ELR (cell line): ENCODE results near the gene LRRC74B.
A peak's percentile ranks its signal among the peaks of the same experiment; 100 is the strongest.
"Not testable (repeated sequence)": the region's sequence is repeated elsewhere in the genome, so short reads cannot be mapped to it uniquely, and the experiment has no call there.

ENCODE experiments used
- DNase-seq: peaks from one replicate; pipeline ENCODE4 v3.0.0-alpha.2; 2015; ENCODE audit warnings: low read depth

LRRC74B gene

DNA sequence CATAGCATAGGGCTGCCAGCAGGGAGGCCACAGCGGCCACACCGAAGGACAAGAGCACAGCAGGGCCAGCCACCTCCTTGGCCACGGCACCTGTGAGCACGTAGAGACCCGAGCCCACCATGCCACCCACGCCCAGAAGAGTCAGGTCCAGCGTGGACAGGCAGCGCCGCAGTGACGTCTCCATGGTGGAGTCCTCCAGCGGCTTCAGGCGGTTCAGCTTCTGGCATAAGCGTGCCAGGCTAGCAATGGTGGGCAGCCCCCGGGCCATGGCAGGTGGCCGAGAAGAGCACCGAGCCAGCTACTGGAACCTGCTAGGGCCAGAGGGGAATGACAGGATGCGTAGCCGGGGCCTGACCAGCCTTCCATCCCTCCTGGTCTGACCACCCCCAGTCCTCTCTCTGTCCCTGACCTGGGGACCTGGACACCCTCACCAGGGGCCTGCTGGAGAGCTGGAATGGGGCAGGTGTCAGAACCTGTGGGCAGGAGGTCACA lies 14.2 kb upstream of the LRRC74B start:
- DNase-seq: no peak

DNA sequence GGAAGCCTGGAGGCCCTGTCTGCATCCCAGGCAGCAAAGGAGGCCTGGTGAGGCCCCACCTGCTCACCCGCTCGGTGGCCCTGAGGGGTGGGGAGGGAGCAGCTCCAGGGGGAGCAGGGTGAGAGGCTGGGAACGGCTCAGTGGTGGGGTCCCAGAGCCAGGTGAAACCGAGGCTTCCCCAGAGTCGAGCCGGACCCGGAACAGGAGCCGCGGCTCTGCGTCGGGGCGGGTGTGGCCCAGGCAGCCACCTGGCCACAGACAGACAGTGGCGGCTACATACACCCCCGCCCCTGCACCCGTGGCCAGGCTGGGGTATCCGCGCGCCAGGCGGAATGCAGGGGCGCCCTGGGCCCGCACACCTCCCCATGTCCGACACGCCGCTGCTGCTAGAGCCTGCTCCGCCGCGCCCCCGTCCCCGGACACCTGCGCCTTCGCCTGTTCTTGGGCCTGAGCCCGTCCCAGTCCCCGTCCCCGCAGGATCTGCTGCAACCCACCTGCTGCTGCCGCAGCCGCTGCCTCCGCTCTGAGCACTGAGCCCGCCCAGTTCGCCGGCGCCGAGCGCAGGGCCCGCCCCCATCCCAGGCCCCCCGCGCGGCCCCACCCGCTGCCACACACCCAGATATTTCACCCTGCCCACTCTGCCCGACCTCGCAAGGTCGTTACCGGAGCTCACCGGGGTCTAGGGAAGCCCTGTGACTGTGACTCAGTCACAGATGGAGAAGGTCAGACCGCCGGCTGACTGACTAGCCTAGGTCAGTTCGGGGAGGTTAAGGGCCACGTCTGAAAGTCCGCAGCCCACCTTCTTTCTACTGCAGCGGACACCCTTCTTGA lies 13.5 kb upstream of the LRRC74B start, which contains the start of gene SLC7A4:
SLC7A4 (minus strand) TSS at position 525 of the 831 bp plus-strand sequence. CDS start 749 bp downstream, outside the sequence.
- DNase-seq: no peak

DNA sequence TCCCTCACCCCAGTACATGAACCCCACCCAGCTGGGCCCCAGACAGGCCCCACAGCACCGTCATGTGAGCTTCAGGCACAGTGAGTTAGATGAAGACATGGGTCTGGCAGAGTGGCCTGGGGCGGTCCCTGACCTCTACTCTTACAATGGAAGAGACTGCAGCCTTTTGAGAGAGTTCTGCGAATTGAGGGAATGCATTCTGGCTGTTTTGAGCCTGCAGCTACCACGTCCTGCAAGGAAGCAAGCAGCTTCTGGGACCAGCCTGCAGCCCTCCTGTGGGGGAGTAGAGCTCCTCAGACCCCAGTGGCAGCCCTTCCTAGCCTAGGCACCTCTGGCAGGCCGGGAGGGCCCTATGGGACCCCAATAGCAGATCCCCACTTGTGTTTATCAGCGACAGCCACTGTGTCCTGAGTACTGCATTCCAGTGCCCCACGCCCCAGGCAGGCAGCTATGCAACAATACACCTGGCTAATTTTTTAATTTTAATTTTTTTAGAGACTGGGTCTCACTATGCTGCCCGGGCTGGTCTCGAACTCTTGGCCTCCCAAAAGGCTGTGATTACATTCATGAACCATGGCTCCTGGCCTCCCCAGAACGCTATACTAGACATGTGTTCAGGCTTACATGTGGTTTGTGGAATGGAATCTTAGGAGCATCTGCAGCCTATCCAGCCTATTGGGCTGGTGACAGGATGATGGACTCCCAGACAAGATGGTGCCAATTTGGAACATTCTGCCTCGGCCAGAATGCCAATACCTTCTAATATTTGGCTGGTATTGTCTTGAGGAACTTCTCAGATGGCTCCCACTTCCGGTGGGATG lies 12.7 kb upstream of the LRRC74B start:
- DNase-seq: no peak

DNA sequence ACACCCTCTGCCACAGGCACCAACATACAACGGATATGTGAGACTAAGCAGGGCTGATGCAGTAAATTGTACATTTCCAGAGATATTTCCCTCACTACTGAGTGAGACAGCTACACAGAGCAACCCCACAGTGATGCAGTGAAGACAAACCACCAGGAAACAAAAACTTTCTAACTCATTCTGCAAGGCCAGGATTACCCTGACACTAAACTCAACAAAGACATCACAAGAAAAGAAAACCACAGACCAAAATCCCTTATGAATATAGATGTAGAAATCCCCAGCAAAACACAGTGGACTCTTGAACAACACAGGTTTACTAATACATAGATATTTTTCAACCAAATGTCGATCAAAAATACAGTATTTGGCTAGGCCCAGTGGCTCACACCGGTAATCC lies 11.9 kb upstream of the LRRC74B start:
- DNase-seq: no peak

DNA sequence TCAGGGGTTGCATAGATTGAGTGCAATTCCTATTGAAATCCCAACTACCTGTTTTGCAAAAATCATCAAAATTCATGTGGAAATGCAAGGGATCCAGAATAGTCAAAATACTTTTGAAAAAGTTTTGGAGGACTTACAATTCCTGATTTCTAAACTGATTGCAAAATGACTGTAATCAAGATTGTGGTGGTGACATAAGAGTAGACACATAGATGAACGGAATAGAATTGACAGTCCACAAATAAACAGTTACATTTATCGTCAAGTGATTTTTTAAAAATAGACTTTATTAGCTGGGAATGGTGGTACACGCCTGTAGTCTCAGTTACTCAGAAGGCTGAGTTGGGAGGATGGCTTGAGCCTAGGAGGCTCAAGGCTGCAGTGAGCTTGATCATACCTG lies 10.8 kb upstream of the LRRC74B start:
- no peak for DNase-seq

DNA sequence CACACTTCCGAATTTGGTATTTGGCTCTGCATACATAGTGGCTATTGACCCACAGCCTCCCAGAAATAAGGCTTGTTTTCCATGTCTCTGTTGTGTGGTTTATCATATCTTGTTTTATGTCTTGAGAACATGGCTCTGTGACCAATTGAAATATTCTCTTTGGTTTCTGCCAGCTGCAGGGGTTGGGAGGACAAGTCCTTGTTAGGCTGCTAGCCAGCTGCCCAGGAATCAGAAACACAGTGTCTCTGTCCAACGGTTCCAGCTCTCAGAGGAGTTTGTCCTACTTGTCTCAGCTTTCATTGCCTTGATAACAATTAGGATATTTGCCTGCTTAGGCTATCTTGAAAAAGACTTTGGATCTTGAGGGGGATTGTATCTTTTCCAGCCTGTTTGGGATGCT lies 7.3 kb upstream of the LRRC74B start:
- no peak for DNase-seq

DNA sequence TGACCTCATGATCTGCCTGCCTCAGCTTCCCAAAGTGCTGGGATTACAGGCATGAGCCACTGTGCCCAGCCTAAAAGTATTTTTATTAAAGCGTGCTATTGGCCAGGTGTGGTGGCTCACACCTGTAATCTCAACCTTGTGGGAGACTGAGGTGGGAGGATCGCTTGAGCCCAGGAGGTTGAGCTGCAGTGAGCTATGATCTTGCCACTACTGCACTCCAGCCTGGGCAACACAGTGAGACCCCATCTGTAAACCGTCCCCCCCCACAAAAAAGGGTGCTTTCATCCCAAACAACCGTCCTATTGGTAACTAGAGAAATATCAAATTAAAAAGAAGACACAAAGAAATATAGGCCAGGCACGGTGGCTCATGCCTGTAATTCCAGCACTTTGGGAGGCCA lies 6.6 kb upstream of the LRRC74B start:
- DNase-seq: not testable (repeated sequence)

DNA sequence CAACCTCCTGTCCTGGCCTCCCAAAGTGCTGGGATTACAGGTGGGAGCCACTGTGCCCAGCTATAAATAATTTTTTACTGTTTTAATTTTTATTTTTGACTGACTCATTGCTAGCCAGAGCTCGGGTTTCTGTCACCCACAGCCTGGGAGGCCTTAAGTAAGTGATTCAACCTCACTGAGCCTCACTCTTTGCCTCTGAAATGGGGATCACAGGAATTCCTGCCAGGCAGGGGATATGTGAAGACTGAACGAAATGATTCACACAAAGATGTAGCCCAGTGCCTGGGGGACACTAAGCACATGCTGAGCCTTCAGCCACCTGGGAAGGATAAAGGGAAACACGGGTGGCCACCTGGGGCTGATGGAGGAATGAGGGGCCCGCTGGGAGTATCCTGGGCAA lies 3.8 kb upstream of the LRRC74B start:
- DNase-seq: peak; percentile 87

DNA sequence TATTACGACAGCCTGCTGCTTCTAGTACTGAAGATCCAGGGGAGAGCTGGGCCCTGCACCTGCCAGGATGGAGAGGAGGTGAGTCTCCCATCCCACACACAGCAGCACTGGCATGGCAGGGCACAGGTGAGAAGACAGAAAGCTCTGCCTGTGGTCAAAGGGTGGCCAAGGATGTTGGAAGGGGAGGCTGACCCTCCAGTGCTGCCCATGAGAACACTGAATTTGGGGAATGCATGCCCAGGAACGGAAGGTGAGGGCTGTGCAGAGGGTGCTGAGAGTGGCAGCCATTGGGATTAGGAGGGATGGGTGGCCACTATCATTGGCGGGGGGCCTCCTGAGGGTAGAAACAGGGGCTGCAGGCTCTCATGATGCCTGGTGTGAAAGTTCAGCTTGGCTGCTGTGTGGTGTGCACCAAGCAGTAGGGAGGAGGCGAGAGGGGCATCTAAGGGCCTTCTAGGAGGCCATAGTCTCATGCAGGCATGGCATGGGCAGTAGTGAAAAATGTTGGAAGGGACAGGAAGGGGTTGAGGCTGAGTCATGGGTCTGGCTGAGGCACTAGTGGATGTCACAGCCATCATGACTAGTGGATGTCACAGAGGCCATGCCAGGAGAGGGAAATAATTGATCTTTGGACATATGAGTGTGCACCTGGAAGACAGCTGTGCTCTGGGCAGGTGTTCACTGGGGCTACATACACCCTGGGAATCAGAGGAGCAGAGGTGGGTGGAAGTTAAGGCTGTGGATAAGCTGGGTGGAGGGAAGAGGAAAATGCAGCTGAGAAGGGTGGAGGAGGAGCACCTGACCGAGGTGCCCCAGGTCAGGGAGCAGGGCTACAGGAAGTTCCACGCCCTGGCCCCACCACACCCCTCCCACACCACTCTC lies 2.5 kb upstream of the LRRC74B start:
- DNase-seq: peak; percentile 35

DNA sequence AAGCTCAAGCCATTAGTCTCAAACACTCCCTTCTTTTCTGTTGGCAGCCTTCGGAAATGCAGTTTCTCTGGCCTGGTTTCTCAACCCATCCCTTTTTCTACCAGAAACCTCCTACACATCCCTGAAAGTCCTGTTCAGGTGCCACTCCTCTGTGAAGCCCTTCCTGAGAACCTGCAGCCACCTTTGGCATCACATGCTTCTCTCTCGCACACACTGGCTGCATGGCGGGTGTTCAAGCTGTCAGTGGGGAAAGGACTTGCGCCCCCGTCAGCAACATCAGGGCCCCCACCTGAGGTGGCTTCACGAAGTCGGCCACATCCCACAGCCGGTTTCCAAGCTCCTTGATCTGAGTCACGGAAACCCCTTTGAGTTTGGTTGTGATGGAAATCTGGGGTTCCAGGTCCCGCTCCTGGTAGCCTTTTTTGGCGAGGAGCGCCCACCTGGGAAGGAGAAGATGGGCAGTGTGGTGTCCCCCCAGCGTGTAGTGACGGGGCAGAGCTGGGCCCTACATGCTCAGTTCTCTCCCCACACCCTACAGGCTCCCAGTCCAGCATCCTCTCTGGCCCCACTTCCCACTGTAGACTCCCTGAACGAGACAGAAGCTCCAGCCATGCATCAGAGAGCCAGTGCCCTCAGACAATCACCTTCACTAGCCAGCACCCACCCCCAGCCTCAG lies 1.7 kb upstream of the LRRC74B start:
- no peak for DNase-seq

DNA sequence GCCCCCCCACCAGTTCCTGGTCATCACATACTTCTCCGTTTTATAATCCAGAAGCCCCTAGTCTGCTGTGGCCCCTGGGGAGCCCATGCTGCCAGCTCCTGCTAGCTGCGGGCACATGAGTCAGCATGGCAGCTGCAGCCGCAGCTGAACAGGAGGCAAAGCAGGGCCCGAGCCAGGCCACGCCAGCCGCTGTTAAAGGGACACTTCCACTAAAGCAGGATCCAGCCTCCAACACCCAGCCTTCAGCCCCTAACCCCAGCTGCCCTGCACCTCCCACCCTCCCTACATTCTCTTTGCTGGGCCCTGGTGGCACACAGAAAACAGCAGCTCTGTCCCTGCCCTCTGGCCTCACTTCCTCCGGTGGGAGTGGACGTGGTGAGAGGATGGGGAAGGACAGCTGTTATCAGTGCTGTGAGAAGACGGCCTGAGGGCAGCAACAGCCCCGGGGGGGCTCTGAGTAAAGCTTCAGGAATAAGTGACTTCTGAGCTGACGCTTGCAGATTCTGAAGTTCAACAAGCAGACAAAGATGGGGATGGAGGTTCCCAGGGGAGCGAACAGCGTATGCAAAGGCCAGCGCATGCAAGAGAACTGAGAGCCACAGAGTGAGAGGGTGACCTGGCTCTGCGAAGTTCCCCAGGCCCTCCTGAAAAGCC lies 688 bp upstream of the LRRC74B start:
- DNase-seq: peak; percentile 76

DNA sequence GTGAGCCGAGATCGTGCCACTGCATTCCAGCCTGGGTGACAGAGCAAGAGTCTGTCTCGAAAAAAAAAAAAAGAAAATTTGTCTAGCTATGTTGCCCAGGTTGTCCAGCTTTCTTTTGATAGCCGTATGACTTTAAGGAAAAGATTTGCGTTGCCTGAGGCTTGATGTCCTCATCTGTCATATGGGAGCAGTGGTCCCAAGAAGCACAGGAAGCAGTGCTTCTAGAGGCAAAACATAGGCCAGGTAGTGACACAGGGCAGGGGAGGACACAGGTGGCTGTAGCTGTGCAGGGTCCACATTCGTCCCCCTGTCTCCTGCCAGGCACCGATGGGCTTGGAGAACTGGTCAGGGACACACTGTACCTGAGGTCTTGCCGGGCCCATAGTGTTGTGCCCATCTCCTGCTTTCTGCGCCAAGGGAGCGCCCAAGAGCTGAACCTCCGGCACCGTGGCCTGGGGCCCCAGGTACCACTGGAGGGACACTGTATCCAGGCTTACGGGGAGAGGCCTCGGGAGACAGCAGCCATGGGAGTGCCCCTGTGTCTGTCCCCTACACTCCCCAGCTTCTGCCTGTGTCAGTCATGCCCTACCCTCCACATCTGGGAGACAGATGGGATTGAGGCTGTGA lies 1.4 kb downstream of the LRRC74B start:
- DNase-seq: no peak

DNA sequence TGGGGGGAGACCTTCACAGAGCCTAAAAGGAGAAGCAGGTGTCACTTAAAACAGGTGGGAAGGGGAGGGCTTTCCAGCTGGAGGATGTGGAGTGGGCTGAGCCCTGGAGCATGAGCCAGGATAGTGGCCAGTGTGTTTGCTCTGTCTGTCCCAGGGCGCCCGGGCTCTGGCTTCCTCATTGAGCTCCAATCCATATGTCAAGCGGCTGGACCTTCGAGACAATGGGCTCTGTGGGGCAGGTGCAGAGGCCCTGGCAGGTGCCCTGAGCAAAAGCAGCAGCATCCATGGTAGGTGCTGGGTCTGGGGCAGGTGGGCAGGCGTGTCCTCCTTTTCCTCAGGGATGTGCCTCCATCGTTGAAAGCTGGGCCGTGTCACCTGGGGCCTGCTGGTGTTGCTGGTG lies 2.0 kb downstream of the LRRC74B start:
- DNase-seq: no peak

DNA sequence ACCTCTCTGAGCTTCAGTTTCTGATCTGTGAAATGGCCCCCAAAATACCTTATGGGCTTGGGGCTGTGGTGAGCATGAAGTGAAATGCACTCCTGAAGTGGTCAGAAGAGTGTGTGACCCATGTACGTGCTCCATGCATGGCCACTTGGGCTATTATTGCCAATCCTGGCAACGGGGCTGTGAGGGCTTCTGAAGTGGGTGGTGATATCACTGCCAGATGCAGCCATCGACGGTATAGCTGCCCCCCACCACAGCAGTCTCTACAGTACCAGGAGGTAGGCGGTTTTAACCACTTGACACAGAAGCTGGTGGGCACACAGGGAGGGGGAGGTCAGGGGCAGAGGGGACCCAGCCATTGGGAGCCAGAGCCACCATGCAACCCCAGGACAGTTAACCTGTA lies 2.7 kb downstream of the LRRC74B start:
- DNase-seq: not testable (repeated sequence)

DNA sequence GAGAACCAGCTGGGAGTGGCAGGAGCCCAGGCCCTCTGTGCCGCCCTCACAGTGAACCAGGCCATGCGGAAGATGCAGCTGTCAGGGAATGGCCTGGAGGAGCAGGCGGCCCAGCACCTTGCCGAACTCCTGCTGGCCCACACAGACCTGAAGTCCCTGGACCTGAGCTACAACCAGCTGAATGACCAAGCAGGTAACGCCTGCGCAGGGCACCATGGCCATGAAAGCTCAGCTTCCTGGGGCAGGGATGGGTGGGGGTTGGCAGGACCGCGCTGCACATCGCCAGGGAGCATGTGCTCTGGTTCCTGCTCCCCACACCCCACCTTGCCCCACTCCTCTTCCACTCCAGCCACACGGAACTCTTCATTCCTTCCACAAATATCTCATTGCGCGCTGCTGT lies 3.2 kb downstream of the LRRC74B start:
- not testable (repeated sequence) for DNase-seq

DNA sequence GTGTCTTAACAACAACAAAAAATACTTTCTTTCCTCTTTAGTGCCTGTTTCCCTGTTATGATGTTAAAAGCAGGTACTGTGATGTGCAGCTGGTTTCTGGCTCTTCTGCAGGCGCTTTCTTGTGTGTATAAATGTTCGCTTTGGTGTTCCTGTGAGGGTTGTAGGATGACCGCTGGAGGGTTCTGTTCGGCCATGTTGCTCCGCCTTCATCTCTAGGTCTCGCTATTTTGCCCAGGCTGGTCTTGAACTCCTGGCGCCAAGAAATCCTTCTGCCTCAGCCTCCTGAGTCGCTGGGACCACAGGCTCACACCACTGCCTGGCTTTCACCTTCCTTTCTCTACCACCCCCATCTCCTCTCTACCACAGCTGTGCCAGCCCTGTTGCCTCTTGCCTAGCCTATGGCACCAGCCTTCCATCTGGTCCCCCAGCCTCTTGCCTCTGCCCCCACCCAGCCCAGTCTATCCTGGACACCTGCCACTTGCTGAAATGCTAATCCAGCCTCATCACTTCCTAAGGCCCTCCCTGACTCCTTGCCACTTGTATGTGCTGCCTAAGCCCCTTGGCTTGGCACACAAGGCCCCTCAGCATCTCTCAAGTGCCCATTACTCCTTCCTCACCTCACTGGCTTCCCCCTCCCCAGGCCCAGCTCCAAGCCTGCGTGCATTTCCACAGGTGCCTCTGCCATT lies 5.5 kb downstream of the LRRC74B start:
- DNase-seq: no peak

DNA sequence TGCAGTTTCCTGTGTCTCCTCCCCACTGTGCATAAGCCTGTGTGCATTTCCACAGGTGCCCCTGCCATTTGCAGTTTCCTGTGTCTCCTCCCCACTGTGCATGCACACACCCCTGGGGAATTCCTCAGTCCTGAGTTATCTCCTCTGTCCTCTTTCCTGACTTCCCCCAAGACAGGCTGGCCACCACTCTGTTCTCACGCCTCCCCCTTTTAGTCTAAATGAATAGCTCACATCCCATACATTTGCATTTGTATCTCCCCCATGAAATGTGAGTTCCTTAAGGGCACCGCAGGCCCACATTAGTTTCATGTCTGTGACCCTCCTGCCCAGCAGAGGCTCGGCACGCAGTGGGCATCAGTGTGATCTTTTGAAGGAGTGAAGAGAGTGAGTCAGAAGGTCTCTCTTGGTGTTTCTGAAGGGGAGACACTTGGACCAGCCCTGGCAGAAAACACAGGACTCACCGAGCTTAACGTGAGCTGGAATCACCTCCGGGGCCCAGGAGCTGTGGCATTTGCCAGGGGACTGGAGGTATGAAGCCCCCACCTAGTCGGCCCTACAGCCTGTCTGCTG lies 6.2 kb downstream of the LRRC74B start:
- DNase-seq: peak; percentile 62

DNA sequence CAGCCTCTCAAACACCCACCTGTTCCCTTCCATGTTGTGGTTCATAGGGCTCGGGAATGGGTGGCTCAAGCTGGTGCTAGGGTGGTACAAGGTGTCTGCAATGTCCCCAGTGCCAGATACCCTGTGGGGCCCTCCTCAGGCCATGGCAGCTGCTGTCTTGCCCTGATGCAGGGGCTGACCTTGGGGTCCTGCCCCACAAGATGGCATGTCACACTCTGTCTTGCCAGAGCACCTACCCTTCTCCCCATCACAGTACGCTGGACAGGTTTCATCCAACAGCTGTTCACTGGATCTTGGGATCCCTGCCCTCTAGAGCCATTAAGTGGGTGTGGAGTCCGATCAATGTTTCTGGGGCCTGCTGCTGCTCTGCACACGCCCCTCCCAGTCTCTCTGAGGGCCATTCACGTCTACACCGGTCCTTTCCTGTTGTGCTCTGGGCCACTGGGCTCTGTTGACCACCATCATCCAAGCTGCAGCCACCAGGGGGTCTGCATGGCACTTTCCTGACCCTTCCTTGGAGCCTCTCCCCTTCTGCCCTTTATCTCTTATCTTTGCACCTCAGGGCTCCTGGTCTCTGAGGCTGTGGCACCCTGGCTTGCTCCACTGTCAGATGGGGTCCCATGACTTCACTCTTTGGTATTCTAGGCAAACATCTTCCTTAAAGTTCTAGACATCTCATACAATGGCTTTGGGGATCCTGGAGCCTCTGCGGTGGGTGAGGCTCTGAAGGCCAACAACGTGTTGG lies 7.1 kb downstream of the LRRC74B start:
- DNase-seq: no peak
